T-helper 1 cell treated with Interleukin-12 subunit alpha and Interleukin-12 subunit beta and Interleukin-4 antibody, amounts not matched to agents 30 ng/mL and 1 ng/mL, for 36 hours (primary cell): ENCODE measurements around the gene STIM1. TPM values are rescaled to one million over a fixed set of nuclear protein-coding genes. Genes with fewer than 3 reads are reported as not detected.
"Not testable (repeated sequence)": the region's sequence is repeated elsewhere in the genome, so short reads cannot be mapped to it uniquely, and the experiment has no call there.

ENCODE experiments used
- intact Hi-C: fragments of 100-400 bp; cut with micrococcal nuclease; formaldehyde crosslinking; loops from one replicate; pipeline ENCODE4 v1.15.1; 2024
- total RNA-seq: library from RNA; stranded (reverse); gene quantifications from 2 replicates; pipeline ENCODE4 v1.2.3, GENCODE V29; 2022

The STIM1 gene
- total RNA-seq, 1 donor from 2014 or later: 110 TPM

DNA sequence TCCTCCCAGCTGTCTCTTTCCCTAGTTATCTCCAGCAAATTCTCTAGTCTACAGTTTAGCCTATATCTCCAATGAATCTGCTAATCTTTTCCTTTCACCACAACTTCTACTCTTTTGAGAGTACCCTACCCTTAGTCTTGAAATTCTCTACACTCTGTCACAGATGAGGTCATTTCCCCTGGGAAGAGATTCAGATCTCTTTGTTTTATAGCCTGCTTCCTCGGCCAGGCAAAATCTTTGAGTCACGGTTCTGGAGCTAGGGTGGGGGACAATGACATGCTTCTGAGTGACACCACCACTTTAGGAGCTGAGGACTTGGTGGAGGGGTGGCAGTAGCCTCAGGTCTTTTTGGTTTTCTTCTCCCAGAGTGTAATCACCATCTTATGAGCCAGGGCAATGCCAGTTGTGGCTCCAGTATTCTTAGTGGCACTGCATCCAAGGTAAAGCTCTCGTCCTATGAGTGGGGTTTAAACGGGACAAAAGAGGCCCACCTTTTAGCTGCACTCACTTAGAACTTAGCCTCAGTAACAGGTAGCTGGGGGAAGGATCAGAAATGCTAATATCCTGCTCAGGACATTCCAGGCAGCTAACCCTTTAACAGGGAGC, 140.6 kb downstream of the STIM1 start:
- intact Hi-C loops: loop anchor here (2.0 kb wide), 1 partner anchor 25 kb away; no protein-coding TSS in a partner anchor

DNA sequence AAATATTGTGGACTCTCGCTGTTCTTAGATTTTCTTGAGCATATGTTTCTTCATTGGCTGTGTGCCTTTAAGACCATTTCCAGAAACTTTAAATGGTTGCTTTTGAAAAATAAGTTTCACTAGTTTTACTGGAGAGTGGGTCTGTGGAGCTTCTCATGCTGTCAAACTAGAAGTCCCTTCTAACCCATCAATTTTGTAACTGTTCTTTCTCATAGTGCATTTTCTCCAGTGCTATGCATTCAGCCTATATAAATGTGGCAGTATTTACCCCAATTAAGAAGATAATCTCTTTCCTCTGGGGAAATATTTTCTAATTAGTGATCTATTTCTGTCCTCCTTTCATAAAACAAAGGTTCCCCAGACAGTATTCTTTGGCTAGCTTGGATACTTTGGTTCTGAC, 141.2 kb downstream of the STIM1 start:
- intact Hi-C loops: loop anchor here (2.0 kb wide), 1 partner anchor 24 kb away; no protein-coding TSS in a partner anchor

DNA sequence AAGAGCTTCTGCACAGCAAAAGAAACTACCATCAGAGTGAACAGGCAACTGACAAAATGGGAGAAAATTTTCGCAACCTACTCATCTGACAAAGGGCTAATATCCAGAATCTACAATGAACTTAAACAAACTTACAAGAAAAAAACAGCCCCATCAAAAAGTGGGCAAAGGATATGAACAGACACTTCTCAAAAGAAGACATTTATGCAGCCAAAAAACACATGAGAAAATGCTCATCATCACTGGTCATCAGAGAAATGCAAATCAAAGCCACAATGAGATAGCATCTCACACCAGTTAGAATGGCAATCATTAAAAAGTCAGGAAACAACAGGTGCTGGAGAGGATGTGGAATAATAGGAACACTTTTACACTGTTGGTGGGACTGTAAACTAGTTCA, 149.3 kb downstream of the STIM1 start:
- intact Hi-C loops: not testable (repeated sequence)

DNA sequence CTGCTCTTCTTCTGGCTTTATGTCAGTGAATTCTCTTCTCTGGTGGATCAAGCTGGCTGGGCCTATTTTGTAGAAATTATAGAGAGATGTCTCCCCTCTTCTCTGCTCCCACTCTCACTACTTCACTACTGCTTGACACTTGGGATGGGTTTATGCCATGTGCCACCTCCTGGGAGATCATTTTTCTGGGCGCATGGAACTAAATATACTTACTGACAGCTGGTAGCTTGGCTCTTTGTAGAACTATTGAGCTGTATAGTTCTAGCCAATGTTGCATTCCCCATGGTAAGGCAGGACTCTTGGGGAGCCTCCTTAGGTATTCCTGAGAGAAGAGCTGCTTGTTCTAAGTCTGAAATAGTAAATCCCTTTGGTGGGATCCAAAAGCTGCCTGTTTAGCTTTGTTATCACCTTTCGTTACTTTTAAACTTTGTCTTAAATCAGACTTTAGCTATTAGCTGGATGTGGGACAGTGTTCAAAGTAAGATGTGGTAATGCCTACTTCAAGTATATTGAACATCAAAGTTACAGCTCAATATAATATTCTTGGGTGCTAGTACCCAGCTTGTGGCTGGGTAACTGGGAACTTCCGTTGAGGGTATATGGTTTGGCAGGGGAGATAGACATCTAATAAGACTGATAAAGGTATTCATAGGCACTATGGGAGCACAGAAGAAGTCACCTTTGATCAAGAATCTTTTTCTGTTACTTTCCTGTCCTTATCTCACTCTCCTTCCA, 151.6 kb downstream of the STIM1 start:
- intact Hi-C loops: no loop called here

DNA sequence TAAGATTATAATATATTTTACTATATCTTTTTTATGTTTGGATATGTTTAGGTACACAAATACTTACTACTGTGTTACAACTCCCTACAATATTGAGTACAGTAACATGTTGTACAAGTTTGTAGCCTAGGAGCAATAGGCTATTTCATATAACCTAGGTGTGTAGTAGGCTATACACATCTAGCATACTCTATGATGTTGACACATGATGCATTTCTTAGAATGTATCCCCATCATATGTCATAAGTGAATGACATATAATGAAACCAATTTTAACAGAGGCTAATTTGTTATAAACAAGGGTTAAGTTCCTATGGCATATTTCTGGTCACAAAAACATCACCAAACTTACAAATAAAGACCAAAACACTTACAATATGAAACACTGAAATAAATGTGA, 152.7 kb downstream of the STIM1 start:
- intact Hi-C loops: no loop called here

DNA sequence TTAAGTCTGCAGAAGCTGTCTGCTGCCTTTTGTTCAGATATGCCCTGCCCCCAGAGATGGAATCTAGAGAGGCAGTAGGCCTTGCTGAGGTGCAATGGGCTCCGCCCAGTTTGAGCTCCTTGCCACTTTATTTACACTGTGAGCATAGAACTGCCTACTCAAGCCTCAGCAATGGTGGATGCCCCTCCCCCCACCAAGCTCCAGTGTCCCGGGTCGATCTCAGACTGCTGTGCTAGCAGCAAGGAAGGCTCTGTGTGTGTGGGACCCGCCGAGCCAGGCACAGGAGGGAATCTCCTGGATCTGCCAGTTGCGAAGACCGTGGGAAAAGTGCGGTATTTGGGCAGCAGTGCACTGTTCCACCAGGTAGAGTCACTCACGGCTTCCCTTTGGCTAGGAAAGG, 161.1 kb downstream of the STIM1 start:
- intact Hi-C loops: not testable (repeated sequence)

DNA sequence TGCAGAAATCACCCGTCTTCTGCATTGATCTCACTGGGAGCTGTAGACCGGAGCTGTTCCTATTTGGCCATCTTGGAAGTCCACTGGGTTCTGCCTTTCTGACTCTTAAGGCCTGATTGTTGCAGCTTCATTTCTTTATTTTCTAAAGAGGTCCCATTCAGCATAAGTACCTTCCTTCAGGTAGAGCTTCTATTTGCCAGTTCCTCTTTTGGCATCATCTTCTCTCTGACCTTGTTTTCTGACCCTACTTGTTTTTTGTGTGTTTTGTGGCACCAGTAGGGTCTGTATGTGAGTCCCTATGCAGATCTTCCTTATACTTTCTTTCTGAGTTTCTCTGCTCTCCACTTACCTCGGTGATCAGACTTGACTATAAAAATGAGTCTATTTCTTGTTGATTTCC, 161.7 kb downstream of the STIM1 start:
- intact Hi-C loops: no loop called here

DNA sequence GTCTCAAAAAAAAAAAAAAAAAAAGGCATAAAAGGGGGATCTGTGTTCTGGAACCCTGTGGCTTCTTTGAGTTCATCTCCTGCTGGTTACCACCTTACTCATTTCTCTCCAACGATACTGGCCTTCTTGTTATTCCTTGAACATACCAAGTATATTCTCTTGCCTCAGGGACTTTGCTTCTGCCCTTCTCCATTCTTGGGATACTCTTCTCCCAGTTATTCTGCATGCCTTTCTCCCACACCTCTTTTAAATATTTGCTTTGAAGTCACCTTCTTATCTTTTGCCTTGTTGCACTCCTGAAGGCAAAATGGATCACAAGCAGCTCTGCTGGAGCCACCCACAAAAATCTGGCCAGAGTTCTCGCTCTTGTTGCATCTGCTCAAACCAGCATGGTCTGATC, 163.2 kb downstream of the STIM1 start:
- intact Hi-C loops: no loop called here

DNA sequence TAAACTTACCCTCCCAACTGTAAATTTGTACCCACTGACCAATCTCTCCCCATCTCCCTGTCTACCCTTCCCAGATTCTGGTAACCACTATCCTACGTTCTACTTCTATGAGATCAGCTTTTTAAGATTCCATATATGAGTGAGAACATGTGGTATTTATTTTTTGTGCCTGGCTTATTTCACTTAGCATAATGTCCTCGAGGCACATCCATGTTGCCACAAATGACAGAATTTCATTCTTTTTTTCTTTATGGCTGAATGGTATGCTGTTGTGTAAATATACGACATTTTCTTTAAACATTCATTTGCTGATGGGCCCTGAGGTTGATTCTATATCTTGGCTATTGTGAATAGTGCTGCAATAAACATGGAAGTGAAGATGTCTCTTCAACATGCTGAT, 164.4 kb downstream of the STIM1 start:
- intact Hi-C loops: loop anchor here (2.0 kb wide), 1 partner anchor 23 kb away; no protein-coding TSS in a partner anchor

DNA sequence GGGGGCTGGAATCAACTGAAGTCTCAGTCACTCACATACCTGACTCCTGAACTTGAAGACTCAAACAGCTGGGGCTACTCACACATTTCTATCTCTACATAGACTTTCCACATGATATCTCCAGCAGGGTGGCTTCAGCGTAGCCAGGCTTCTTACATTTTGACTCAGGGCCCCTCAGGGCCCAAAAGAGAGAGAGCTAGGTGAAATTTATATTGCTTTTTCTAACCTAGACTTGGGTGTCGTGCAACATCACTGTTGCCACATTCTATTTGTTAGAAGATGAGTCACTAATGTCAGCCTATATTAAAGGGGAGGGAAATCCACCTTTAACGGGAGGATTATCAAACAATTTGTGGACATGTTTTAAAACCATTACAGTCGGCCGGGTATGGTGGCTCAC, 167.2 kb downstream of the STIM1 start:
- intact Hi-C loops: no loop called here

DNA sequence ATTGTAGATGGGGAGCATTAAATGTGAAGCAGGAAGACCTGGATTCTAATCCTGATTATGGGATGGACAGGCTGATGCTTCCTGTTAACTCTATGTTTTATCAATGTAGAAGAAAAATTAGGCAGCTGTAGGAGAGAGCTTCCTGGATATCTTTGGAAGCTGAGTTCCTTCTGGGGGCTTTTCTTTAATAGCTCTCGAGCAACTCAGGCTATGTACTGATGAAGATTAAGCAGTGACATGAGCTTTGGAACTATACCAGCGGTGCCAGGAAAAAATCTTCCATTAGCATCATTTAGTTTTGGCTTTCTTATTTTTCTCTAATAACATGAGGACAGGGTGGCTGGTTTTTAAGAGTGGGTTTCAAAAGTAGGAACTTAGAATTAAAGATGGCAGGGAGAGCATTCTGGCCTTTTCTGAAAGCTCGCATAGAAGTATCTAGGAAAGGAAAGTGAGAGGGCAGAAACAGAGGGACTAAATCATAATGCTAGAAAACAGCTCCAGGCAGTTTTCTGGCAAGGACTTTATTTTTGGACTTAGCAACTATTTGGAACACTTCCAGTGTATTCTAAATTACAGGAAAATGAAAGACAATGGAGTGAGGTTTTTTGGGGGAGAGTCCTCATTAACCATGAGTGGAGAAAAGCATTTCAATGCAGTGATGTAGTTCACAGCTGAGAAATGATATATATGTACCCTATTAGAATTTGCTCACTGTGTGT, 169.9 kb downstream of the STIM1 start:
- intact Hi-C loops: no loop called here

DNA sequence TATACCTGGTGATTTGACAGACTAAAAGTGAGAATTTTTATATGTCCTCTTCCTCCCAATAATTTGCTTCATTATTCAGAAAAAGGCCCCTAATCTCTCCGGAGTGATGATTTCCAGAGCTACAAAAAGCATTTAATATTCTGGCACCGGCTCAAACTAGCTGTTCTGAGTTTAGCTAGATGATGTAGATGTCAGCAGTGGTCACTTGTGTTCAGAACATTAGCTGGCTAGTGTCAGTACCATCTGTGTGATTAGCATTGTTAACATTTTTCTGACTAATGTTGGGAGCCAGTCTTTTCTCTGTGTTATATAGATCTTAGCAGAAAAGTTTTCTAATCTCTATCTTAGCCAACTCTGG, 170.5 kb downstream of the STIM1 start:
- intact Hi-C loops: no loop called here

DNA sequence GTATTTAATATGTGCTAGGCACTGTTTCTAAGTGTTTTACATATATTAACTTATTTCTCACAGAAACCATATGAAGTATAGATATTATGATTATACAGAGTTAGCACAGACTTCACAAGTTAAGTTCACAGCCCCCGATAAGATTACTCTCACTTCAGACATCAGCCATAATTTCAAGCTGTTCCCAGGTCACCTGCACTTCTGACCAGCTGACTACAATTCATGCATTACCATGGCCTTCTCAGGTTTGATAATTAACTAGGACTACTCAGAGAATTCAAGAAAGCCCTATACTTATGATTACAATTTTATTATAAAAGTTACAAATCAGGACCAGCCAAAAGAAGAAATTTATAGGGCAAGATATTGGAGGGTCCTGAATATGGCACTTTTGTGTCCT, 170.9 kb downstream of the STIM1 start:
- intact Hi-C loops: no loop called here

DNA sequence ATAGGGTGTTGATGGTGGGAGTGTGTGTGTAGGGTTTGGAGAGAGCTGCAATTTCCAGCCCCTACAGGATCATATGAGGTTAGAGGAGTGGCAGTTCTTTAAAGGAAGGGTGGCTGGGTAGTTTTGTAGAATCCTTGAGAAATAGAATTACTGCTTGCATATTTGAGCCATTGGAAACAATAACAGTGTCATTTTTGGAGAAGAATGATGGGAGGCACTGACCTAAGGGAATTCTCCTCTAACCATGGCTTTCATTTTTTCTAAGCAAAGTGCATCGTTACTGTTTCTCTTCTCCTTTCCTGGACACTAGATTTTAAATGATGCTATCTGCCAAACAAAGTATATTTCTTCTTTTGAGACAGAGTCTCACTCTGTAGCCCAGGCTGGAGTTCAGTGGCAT, 172.3 kb downstream of the STIM1 start:
- intact Hi-C loops: no loop called here

DNA sequence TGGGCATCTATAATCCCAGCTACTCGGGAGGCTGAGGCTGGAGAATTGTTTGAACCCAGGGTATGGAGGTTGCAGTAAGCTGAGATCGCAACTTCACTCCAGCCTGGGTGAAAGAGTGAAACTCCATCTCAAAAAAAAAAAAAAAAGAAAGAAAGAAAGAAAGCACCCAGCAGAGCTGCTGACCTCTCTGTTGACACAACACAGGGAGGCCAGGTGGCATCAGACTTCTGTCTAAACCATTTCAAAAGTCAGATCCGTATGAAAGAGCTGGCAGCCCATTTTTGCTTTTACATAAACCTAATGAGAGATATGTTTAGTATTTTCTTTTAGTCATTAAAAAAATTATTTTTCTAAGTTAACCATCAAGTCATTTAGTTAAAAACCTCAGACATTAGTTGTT, 174.7 kb downstream of the STIM1 start:
- intact Hi-C loops: loop anchor here (10.0 kb wide), 1 partner anchor 275 kb away; no protein-coding TSS in a partner anchor

DNA sequence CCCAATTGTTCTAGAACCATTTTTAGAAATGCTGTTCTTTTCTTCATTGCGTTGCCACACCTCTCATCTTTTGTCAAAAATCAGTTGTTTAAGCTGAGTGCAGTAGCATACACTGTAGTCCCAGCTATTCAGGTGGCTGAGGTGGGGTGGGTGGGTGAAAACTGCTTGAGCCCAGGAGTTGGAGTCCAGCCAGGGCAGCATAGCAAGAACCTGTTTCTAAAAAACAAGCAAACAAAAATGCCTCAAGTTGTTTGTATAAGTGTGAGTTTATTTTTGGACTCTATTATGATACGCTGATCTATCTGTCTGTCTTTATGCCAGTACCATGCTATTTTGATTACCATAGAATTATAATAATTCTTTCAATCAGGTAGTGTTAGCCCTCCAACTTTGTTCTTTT, 176.6 kb downstream of the STIM1 start:
- intact Hi-C loops: loop anchor here (10.0 kb wide), 1 partner anchor 273 kb away; no protein-coding TSS in a partner anchor

DNA sequence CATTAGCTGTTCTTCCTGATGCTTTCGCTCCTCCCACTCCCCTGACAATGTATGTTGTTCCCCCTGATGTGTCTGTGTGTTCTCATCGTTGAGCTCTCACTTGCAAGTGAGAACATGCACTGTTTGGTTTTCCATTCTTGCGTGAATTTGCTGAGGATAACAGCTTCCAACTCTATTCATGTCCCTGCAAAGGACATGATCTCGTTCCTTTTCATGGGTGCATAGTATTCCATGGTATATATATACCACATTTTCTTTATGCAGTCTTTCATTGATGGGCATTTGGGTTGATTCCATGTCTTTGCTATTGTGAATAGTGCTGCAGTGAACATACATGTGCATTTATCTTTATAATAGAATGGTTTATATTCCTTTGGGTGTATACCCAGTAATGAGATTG, 180.5 kb downstream of the STIM1 start:
- intact Hi-C loops: loop anchor here (10.0 kb wide), 1 partner anchor 269 kb away; no protein-coding TSS in a partner anchor

DNA sequence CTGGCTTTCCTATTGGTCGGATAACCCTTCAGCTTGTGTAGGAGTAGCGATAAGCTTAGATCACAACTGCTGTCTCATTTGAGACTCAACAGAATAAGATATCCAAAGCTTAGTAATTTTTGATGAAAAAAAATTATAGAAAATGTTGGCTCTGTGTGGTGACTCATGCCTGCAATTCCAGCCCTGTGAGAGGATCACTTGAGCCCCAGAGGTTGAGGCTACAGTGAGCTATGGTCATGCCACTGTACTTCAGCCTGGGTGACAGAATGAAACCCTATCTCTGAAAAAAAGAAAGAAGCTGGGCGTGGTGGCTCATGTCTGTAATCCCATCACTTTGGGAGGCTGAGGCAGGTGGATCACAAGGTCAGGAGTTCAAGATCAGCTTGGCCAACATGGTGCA, 183.5 kb downstream of the STIM1 start:
- intact Hi-C loops: loop anchor here (10.0 kb wide), 1 partner anchor 266 kb away; no protein-coding TSS in a partner anchor

DNA sequence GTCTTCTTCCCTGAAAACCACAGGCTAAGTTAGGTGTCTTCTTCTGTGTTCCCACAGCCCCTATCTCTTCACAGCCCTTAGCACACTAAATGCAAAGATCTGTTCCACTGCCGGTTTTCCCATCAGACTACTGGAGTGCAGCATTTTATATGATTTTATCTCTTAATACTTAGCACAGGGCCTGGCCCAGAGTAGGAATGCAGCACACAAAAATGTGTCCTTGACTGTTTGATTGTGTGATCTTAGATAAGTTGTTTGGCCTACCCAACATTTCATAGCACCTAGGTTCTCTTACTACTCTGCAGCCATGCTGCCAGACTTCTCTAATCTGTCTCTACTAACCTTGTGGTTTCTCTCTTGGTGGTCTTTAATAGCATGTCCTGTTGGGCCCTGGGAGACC, 185.0 kb downstream of the STIM1 start:
- intact Hi-C loops: no loop called here

DNA sequence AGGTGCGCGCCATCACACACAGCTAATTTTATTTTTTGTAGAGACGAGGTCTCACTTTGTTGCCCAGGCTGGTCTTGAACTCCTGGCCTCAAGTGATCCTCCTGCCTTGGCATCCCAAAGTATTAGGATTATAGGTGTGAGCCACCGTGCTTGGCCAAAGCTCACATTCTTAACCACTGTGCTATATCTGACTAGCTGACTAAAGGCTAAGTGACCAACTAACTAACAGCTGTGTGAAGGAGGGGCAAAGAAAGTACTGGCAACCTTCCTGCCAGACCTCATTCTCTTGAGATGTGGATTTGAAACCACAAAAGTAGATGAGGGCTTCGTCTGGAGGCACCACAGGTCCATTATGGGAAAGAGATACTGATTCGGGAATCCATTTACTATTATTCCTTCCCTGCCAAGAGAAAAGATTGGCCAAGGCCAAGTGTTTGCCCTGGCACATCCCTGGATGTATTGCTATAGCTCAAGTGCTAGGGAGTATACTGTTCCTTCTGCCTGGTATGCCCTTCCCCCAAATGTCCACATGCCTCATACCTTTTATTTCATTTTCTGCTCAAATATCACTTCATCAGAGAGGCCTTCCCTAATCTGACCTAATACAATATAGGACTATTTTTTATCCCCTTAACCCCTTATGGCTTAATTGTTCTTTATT, 186.4 kb downstream of the STIM1 start:
- intact Hi-C loops: no loop called here

DNA sequence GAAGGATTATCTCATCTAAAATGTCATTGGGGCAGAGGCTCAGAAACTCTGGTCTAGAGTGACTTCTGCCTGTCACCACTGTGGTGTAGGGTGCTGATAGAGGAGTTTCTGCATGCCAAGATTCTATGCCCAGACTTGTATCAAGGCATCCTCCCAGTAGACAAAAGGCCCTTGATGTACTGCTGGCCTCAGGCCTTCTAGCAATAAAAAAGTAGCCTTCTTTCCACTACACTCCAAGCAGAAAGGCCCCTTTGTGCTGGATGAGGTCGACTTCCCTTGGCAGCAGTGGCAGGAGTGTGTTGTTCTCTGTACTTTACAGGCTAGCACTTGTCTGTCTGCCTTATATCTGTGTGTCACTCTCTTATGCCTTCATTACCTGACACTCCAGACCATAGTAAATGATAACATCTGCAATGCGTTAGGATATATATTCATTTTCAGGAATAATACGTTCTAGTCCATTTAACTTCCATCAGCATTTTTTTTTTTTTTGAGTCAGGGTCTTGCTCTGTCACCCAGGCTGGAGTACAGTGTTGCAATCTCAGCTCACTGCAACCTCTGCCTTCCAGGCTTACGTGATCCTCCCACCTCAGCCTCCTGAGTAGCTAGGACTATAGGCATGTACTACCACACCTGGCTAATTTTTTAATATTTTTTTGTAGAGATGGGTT, 189.6 kb downstream of the STIM1 start:
- intact Hi-C loops: no loop called here
